Lower leg skin (tissue), 4 donors: ENCODE measurements around the gene IQCH. TPM values are rescaled to one million over a fixed set of nuclear protein-coding genes. Genes with fewer than 3 reads are reported as not detected.
A peak's percentile ranks its signal among the peaks of the same experiment; 100 is the strongest.

ENCODE experiments used
- DNase-seq, 2 donors: peaks; one replicate each; pipeline ENCODE4 v3.0.0-alpha.2; 2019; ENCODE audit warnings: low spot score in 2 of 2
- H3K4me3 ChIP-seq: fragments of 200-600 bp; sonication (generic); 2 replicates; pipeline ENCODE4 v1.5.1; 2017; ENCODE audit warnings: mild to moderate bottlenecking, low read depth; ENCODE audit not compliant: poor library complexity, severe bottlenecking
- POLR2A ChIP-seq, 2 donors: fragments of 450-650 bp; IDR thresholded peaks; one replicate each; pipeline ENCODE4 v1.6.1; 2016 to 2017; ENCODE audit warnings: antibody characterized with exemption in 2 of 2, mild to moderate bottlenecking in 1 of 2, moderate library complexity in 1 of 2
- WGBS, 2 donors: methylation state at CpG; one replicate each; pipeline ENCODE4 v1.1.5; 2018; 5-methylcytosine and 5-hydroxymethylcytosine counted together
- intact Hi-C: fragments of 100-400 bp; cut with DNase I; formaldehyde crosslinking; loops from one replicate; pipeline ENCODE4 v1.15.0; 2023; ENCODE audit warnings: low total_unique reads
- total RNA-seq, 4 donors: library from RNA; depleted of rRNA; stranded (reverse); fragments of >200 nt; gene quantifications; one replicate each; pipeline ENCODE4 v1.1.0, GENCODE V29; 2016
- TF ChIP-seq, protein P1 (sequence below), 3 donors: fragments of 450-650 bp; IDR thresholded peaks; one replicate each; pipeline ENCODE4 v1.5.1; 2016; ENCODE audit warnings: antibody characterized with exemption in 3 of 3, mild to moderate bottlenecking in 3 of 3, moderate library complexity in 2 of 3

Gene IQCH
- total RNA-seq, 4 donors from 2014 or later: 0.17 to 1.6 (median 0.94) TPM

DNA sequence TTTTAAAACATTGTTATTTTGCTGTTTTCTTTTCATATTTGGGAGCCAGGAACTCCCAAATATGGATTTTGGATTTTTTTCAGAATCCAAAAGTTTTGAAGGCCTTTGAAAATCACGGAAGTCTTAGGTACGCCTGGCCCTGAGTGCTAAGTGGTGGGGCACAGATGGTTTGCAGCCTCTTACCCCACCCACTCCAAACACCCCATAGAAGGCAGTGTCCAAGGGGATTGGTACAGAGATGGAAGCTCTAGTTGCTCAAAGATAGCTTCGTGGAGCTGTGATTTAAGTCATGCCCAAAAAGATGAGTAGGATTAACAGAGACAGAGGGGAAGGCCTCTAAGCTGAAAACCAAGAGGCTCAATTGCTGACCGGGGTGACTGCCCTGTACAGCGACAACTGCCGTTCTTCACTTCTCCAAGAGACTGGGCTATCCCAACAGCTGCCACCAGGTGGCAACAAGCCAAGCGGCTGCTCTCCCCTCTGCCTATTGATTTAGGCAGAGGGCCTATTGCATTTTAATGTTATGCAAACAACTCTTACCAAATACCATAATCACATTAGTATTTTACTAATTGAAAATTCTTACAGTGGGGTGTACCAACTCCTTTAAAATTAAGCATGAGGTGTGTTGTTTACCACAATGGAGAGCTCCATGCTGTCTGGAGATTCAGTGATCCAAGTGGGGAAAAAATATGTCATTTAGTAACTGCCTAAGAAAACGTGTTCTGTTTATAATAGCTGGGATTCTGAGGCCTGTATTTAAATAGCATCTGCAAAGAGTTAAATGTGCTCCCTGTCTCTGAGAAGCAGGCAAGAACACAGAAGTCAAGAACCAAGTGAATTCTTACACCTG is 202.3 kb downstream of the IQCH start:
- DNase-seq: peak; percentile 69 to 96
- intact Hi-C loops: loop anchor here (5.0 kb wide), 1 partner anchor 375 kb away; no protein-coding TSS in a partner anchor

GRCh38 chr15:67458331-67459029 is 203.9 kb downstream of the IQCH start:
- DNase-seq: no peak
- H3K4me3 ChIP-seq: no peak overlapping the region
- WGBS, 2 donors: 53 to 64% methylated on average over 5 of the region's 5 CpGs
- TF ChIP-seq POLR2A (IDR thresholded peaks at IDR 0.05): no peak
- TF ChIP-seq, protein P1, sequence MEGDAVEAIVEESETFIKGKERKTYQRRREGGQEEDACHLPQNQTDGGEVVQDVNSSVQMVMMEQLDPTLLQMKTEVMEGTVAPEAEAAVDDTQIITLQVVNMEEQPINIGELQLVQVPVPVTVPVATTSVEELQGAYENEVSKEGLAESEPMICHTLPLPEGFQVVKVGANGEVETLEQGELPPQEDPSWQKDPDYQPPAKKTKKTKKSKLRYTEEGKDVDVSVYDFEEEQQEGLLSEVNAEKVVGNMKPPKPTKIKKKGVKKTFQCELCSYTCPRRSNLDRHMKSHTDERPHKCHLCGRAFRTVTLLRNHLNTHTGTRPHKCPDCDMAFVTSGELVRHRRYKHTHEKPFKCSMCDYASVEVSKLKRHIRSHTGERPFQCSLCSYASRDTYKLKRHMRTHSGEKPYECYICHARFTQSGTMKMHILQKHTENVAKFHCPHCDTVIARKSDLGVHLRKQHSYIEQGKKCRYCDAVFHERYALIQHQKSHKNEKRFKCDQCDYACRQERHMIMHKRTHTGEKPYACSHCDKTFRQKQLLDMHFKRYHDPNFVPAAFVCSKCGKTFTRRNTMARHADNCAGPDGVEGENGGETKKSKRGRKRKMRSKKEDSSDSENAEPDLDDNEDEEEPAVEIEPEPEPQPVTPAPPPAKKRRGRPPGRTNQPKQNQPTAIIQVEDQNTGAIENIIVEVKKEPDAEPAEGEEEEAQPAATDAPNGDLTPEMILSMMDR (IDR thresholded peaks at IDR 0.05): no peak
- intact Hi-C loops: loop anchor here (5.0 kb wide), 1 partner anchor 374 kb away; no protein-coding TSS in a partner anchor

More for the DNA sequence above, 202.3 kb downstream of the IQCH start:
- 32 to 46% methylated on average over 8 of the region's 8 CpGs for WGBS, 2 donors
- no peak overlapping the region for H3K4me3 ChIP-seq
- TF ChIP-seq POLR2A (IDR thresholded peaks at IDR 0.05): no peak
- TF ChIP-seq, protein P1 (IDR thresholded peaks at IDR 0.05): peak in 1 of 3 donors; percentile 52

DNA sequence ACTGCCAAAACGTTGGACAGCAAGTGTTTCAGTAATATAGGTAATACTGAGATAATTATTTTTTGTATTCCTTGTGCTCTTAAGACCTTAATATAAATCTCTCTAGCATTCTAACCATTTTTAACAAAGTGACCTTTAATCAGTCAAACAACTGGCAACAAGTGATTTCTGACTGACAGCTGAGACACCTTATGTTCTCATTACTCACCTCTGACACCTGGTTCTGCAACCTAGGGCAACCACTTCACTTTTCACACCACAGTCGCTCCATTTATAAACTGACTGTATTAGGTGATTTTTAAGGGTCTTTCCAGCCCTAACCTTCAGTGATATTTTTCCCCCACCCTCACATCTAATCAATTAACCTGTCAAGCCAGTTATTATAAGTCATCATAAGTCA is 205.9 kb downstream of the IQCH start:
- intact Hi-C loops: no loop called here
- 64 to 72% methylated on average over 2 of the region's 2 CpGs for WGBS, 2 donors

GRCh38 chr15:67461735-67462134 is 207.1 kb downstream of the IQCH start:
- no peak for TF ChIP-seq POLR2A (IDR thresholded peaks at IDR 0.05)
- TF ChIP-seq, protein P1 (IDR thresholded peaks at IDR 0.05): no peak
- intact Hi-C loops: no loop called here
- WGBS, 2 donors: 95 to 98% methylated on average over 6 of the region's 6 CpGs

More for the DNA sequence above, 205.9 kb downstream of the IQCH start:
- no peak for DNase-seq
- no peak overlapping the region for H3K4me3 ChIP-seq
- no peak for TF ChIP-seq POLR2A (IDR thresholded peaks at IDR 0.05)
- TF ChIP-seq, protein P1 (IDR thresholded peaks at IDR 0.05): no peak

GRCh38 chr15:67462875-67463274 is 208.3 kb downstream of the IQCH start:
- H3K4me3 ChIP-seq: no peak overlapping the region
- intact Hi-C loops: no loop called here
- WGBS, 2 donors: 94 to 95% methylated on average over 3 of the region's 3 CpGs
- DNase-seq: no peak
- TF ChIP-seq, protein P1 (IDR thresholded peaks at IDR 0.05): no peak
- TF ChIP-seq POLR2A (IDR thresholded peaks at IDR 0.05): no peak

More at GRCh38 chr15:67461735-67462134, 207.1 kb downstream of the IQCH start:
- DNase-seq: no peak
- no peak overlapping the region for H3K4me3 ChIP-seq
